Stimulated activated CD4-positive, alpha-beta T cell treated with anti-CD3 and anti-CD28 coated beads, Interleukin-15, amount 100 ng/mL, for 24 hours (primary cell): ENCODE measurements around the gene IL24.
A peak's percentile ranks its signal among the peaks of the same experiment; 100 is the strongest.

Experiments
- DNase-seq: peaks from one replicate; pipeline ENCODE4 v3.0.0-alpha.2; 2020

IL24 gene

GRCh38 chr1:206882555-206882954, 14.7 kb upstream of the IL24 start:
- no peak for DNase-seq

DNA sequence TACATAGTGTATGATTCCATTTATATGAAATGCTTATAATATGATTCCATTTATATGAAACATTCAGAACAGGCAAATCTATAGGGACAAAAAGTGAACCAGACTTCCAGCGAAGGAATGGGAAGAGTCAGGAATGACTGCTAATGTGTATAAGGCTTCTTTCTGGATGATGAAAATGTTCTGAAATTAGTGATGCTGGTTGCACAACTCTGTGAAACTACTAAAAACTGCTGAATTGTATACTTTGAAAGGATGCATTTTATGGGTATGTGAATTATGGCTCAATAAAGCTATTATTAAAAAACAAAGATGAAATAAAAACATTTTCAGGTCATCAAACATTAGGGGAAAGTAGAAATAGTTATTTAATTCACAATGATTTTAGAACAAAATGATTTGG, 14.1 kb upstream of the IL24 start:
- DNase-seq = no peak

DNA sequence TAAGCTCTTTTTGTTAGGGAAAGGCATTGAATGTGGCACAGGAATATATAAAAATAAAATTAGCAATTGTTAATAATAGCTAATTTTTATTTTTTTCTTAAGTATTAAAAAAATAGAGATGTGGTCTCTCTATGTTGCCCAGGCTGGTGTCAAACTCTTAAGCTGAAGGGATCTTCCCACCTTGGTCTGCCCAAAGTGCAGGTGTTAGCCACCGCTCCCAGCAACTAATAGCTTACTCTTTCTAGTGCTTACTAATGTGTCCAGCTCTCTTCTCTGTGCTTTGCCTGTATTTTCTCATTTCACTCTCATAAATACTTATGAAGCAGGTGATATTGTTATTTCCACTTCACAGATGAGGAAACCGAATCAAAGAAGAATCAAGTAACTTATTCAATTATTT, 13.4 kb upstream of the IL24 start:
- no peak for DNase-seq

GRCh38 chr1:206885341-206886060, 11.7 kb upstream of the IL24 start:
- DNase-seq = no peak

DNA sequence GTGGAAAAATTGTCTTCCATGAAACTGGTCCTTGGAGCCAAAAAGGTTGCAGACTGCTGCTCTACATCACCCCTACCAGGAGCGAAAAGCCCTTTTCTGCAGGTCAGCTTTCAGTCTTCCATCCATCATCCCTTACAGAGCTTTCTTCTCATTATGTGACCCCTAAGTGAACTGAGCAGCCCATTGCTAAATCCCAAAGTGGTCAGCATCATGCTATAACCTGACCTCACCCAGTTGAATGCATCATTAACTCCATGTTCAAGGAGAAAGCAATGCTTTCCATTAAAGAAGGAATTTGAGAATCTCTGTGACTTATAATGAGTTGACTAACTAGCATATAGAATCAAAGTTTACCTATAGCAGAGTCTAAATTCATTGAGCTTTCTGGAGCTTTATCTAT, 10.4 kb upstream of the IL24 start:
- DNase-seq = no peak

DNA sequence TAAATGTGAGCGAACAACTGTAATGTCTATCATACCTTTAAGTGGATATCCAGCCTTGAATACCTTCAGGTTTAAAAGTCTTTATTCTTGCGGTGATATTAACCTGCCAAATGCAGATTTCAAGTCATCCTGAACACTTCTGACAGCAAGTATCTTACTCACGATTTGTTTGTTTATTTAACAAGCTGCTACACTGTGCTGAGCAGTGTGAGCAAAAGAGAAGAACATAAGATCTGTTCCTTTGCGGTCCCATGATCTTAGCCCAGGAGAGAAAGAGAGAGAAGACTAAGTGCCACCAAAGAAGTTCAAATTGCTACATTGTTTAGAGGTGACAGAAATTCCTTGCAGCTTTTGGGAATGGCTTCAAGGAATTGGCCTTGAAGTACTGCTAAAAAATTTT, 9.5 kb upstream of the IL24 start:
- DNase-seq = no peak

DNA sequence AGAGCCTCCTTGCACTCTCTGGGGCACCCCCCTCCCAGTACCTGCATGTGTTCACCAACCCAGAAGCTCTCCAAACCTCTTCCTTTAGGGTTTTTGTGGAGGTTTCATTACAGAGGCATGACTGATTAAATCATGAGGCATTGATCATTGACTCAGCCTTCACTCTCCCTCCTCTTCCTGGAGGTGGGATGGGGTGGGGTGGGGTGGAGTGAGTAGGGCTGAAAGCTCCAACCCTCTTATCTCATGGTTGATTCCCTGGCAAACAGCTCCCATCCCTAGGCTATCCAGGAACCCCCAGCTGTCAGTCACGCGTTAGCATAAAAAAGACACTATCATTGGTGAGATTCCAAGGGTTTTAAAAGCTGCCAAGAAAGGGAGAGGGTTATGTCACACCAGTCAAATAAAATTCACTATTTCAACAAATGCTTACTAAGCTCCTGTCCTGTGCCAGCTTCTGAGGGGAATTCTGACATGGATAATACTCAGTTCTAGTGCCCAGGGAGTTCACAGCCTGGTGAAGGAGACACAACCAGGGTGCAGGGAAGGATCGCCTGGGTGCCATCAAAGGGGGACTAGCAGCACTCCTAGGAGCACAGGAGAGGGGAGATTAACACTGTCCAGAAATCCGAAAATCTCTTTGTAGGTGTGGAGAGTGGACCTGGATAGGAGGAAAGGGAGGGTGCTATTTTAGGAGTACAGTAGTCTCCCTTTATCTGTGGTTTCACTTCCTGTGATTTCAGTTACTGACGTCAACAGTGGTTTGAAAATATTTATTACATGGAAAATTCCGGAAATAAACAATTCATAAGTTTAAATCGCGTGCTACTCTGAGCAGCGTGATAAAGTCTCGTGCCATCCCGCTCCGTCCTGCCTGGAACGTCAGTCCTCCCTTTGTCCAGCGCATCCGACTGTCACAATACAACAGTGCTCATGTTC, 6.8 kb upstream of the IL24 start:
- peak; percentile 42 for DNase-seq

- no peak for DNase-seq
Observed at GRCh38 chr1:206891412-206891811, 5.8 kb upstream of the IL24 start.

DNA sequence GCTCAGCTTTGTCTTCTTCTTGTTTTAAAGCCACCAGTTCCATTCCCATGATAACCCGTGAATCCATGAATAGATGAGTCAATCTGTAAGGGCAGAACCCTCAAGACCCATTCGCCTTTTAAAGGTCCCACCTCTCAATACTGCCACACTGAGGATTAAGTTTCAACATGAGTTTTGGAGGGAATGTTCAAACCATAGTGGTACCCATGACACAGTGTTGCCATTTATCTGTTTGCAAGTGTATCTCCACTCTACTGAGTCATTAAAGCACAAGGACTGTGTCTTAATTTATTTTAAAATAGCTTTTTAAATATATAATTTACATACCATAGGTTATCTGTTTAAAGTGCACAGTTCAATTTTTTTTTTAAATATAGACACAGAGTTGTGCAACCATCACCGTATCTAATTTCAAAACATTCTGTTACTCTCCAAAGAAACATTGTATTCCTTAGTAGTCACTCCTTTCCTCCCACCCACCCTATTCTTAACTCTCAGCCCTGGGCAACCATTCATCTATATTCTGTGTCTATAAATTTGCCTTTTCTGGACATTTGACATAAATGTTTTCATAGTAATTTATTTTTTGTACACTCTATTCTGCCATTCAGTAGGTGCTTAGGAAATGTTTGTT, 4.8 kb upstream of the IL24 start:
- no peak for DNase-seq

DNA sequence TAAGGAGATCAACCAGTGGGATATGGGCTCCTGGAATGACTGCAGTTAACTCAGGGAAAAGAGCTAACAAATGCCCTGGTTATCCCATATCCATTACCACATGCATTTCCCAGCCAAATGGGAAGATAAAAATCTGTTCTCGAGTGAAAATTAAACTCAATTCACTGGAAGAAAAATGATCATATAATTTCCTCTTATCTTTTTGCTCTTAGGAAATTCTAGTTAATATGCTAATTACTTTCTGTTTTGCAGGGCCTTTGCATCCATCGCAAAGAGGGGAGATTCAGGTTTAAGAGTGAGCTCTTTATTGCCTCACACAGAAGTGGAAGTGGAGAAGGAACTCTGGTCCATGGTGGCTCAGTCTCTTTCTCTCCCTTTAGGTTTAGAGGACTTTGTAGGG, 3.9 kb upstream of the IL24 start:
- no peak for DNase-seq

DNA sequence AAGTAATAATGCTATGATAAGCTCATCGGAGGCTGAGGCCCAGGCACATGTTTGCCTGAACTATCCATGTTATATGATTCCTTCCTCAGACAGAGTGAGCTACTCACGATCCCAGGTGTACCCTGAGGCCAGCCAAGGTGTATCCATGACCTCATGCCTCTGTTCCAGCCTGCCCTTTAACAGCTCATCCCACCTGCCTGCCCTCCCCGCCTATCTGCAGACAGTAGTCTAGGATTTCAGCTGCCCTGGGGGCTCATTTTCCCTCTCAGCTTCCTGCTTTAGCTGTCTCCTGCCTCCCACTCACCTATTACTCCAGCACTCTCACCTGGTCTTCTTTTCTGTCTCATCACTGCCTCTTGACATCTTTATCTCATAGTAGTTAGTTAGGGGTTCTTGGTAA, 1.9 kb upstream of the IL24 start:
- no peak for DNase-seq

DNA sequence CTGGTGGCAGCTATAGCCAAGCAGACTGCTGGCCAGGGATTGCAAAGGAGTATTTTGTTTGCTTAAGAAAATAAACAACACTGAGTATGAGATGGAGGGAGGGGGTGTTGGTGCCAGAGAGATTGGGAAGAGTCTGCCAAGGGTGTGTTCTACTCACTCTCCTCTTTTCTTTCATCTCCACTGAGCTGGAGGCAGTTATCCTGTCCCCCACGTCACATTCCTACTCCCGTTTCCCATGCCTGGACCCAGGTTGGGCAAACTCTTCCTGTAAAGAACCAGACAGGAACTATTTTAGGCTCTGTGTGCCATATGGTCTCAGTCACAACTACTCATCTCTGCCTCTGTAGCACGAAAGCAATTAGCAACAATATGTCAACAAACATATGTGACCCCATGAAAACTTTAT, 1.4 kb upstream of the IL24 start:
- no peak for DNase-seq

GRCh38 chr1:206896261-206896660, 982 bp upstream of the IL24 start:
- no peak for DNase-seq

DNA sequence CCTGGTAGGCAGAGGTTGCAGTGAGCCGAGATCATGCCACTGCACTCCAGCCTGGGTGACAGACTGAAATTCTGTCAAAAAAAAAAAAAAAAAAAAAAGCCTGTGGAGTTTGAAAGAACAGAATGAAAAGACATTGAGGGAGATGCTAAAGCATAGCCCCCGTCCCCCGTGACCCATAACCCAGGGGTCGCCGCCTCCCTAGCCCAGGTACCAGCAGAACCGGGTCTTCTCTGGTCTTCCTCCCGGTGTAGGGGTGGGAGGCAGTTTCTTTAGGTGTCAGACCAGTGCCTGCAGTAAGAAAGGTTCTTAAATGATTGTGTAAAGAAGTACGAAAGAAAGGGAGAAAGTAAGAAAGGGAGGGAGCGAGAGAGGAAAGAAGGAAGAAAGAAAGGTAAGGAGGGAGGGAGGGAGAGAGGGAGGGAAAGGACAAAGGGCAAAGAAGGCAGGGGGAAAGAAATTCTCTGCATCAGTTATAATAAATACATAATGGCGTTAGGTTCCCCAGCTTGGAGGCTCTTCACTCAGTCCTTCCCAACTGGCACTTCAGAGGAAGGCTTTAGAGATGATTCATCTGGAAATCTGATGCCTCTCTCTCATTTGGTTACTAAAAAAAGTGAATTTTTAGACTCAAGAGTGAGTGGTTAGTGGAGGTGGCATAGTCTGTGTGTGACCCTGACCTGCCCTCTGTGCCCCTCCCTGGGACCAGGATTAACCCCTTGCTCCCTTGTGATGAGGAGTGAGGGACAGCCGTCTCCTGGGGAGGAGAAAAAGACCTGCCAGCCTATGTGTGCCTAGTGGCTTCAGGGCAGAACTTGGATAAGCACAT, 1.1 kb downstream of the IL24 start:
- DNase-seq = no peak

GRCh38 chr1:206898915-206899431, 1.7 kb downstream of the IL24 start:
- DNase-seq = no peak

DNA sequence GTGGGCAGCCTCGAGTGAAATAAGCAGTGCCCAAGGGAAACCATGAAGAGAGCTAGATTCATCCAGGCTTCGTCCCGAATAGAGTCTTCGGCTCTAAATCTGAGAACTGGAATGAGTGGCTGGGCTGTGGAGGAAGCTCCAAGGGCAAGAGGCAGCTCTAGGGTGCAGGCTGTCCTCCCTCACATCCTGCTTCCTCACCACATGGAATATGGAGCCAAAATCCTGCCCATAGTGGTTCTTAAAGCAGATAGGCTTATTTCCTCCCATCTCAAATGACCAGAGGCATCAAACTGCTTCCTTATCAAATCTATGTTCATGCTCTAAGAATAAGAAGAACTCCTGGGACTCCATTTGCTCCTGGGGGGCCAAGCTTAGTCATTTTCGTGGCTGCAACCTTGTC, 2.5 kb downstream of the IL24 start:
- DNase-seq = no peak

- DNase-seq = no peak
Observed at GRCh38 chr1:206900149-206900548, 2.9 kb downstream of the IL24 start.

DNA sequence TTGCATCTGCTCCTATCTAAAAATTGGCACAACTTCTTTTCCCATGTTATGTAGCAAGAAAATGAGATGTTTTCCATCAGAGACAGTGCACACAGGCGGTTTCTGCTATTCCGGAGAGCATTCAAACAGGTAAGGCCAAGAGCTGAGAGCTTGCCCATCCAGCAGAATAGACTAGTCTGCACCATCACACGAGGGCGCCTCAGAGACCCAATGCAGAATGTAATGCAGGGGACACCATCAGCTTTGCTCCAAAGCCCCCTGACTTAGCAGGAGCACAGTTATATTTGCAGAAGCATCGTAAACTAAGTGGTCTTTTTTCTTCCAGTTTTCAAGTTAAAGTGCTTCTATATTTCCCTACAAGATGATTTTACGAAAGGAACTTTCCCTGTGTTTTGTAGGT, 4.7 kb downstream of the IL24 start:
- no peak for DNase-seq

- DNase-seq = no peak
Observed at GRCh38 chr1:206902702-206903101, 5.5 kb downstream of the IL24 start.

DNA sequence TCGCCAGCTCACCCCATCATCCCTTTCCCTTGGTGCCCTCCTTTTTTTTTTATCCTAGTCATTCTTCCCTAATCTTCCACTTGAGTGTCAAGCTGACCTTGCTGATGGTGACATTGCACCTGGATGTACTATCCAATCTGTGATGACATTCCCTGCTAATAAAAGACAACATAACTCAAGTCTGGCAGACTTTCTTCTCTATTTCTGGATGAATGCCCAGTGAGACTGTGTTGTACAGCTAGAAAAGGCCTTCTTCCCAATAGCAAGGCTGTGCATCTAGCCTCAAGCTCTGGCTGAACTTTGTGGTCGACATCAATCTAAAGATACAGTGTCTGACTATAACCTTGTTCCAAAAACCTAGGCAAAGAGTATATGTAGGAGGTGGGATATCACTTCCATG, 6.4 kb downstream of the IL24 start:
- DNase-seq = no peak

DNA sequence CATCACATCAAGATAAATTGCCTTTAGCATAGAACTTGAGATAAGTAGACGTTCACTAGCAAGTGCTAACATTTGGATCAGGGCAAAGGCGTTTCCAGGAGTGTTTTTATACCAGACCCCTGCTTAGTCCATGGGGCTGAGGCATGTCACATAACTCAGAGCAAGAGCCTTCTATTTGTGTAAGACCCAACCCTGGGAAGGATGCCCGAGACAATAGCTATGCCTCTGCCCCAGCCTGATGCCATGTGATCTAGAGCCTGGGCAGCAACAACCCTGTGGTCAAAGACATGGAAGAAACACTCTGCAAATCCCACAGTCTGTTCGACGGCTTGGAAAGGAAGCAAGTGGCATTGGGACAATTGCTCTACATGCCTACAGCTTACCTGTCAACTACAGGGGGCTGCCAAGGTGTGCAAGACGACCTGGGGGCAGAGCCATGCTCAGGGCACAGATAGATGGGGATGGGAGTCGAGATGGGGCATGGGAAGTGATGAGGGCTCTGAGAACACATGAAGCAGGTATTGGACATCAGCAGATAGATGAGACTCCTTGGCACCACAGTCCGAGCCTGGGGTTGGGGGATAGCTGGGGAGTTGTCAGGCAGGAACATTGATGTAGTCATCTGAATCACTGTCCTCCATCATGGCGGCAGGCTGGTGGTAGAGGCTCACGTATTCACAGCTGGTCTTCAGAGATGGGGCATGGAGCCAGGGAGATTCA, 7.3 kb downstream of the IL24 start:
- DNase-seq = no peak
